Nucleus accumbens (tissue), 56 donors: ENCODE results near the gene PRDM8.
A peak's percentile ranks its signal among the peaks of the same experiment; 100 is the strongest.
"Not testable (repeated sequence)": the region's sequence is repeated elsewhere in the genome, so short reads cannot be mapped to it uniquely, and the experiment has no call there.

ENCODE experiments used
- DNase-seq, 56 donors: peaks; one replicate each; lab custom pipeline; 2025; lab: John Stamatoyannopoulos, UW

Gene PRDM8

GRCh38 chr4:80196922-80197573 lies at the start of gene PRDM8:
PRDM8 (plus strand) TSS chr4:80197503; CDS start chr4:80200081, 2,578 bp downstream.
- DNase-seq, result peak in 54 of 56 donors; percentile 18 to 89 (median 71)

- no peak for DNase-seq
These were observed 46.7 kb upstream of the PRDM8 start for GRCh38 chr4:80150387-80151180.

- DNase-seq, result no peak
These were observed 45.3 kb upstream of the PRDM8 start for GRCh38 chr4:80151981-80152380.

- no peak for DNase-seq
These were observed 43.3 kb upstream of the PRDM8 start for GRCh38 chr4:80153874-80154544.

- no peak for DNase-seq
These were observed 42.8 kb upstream of the PRDM8 start for GRCh38 chr4:80154545-80154933.

- no peak for DNase-seq
These were observed 41.9 kb upstream of the PRDM8 start for GRCh38 chr4:80155316-80155982.

- no peak for DNase-seq
These were observed 40.9 kb upstream of the PRDM8 start for GRCh38 chr4:80156410-80156809.

GRCh38 chr4:80161413-80162058 lies 35.8 kb upstream of the PRDM8 start:
- no peak for DNase-seq

- no peak for DNase-seq
These were observed 34.9 kb upstream of the PRDM8 start for GRCh38 chr4:80162418-80162817.

- no peak for DNase-seq
These were observed 31.4 kb upstream of the PRDM8 start for GRCh38 chr4:80165855-80166254.

GRCh38 chr4:80171251-80171650 lies 26.1 kb upstream of the PRDM8 start:
- no peak for DNase-seq

GRCh38 chr4:80171656-80172055 lies 25.6 kb upstream of the PRDM8 start:
- no peak for DNase-seq

- DNase-seq, result no peak
These were observed 25.1 kb upstream of the PRDM8 start for GRCh38 chr4:80172203-80172602.

- no peak for DNase-seq
These were observed 23.9 kb upstream of the PRDM8 start for GRCh38 chr4:80173401-80173800.

- DNase-seq, result no peak
These were observed 23.5 kb upstream of the PRDM8 start for GRCh38 chr4:80173841-80174240.

GRCh38 chr4:80177793-80178192 lies 19.5 kb upstream of the PRDM8 start:
- DNase-seq, result not testable (repeated sequence)

- no peak for DNase-seq
These were observed 18.3 kb upstream of the PRDM8 start for GRCh38 chr4:80178964-80179363.

- no peak for DNase-seq
These were observed 17.6 kb upstream of the PRDM8 start for GRCh38 chr4:80179637-80180161.

- no peak for DNase-seq
These were observed 16.6 kb upstream of the PRDM8 start for GRCh38 chr4:80180743-80181142.

- peak in 22 of 56 donors; percentile 16 to 74 (median 34) for DNase-seq
These were observed 15.0 kb upstream of the PRDM8 start for GRCh38 chr4:80182237-80182866.
